ENCODE results near the gene TMED10.
A peak's percentile ranks its signal among the peaks of the same experiment; 100 is the strongest.
"Not testable (repeated sequence)": the region's sequence is repeated elsewhere in the genome, so short reads cannot be mapped to it uniquely, and the experiment has no call there.

The TMED10 gene

GRCh38 chr14:75158843-75159614 is 17.4 kb downstream of the TMED10 start:
- no peak for DNase-seq (ENCODE audit: low read depth in 3 of 3)

GRCh38 chr14:75156901-75157300 is 19.5 kb downstream of the TMED10 start:
- DNase-seq (ENCODE audit: low read depth in 3 of 3), result no peak

- DNase-seq (ENCODE audit: low read depth in 3 of 3), result no peak
Measured at GRCh38 chr14:75156111-75156510, 20.3 kb downstream of the TMED10 start.

- DNase-seq (ENCODE audit: low read depth in 3 of 3), result no peak
Measured at GRCh38 chr14:75155169-75155568, 21.2 kb downstream of the TMED10 start.

- DNase-seq (ENCODE audit: low read depth in 3 of 3), result no peak
Measured at GRCh38 chr14:75153295-75153694, 23.1 kb downstream of the TMED10 start.

- DNase-seq (ENCODE audit: low read depth in 3 of 3), result no peak
Measured at GRCh38 chr14:75151851-75152250, 24.6 kb downstream of the TMED10 start.

- not testable (repeated sequence) for DNase-seq (ENCODE audit: low read depth in 3 of 3)
Measured at GRCh38 chr14:75150637-75151036, 25.8 kb downstream of the TMED10 start.

- DNase-seq (ENCODE audit: low read depth in 3 of 3), result no peak
Measured at GRCh38 chr14:75150150-75150549, 26.3 kb downstream of the TMED10 start.

- no peak for DNase-seq (ENCODE audit: low read depth in 3 of 3)
Measured at GRCh38 chr14:75147423-75148071, 28.9 kb downstream of the TMED10 start.

- DNase-seq (ENCODE audit: low read depth in 3 of 3), result no peak
Measured at GRCh38 chr14:75144944-75145343, 31.5 kb downstream of the TMED10 start.

- no peak for DNase-seq (ENCODE audit: low read depth in 3 of 3)
Measured at GRCh38 chr14:75143761-75144527, 32.5 kb downstream of the TMED10 start.

- DNase-seq (ENCODE audit: low read depth in 3 of 3), result no peak
Measured at GRCh38 chr14:75142494-75142893, 33.9 kb downstream of the TMED10 start.

- DNase-seq (ENCODE audit: low read depth in 3 of 3), result no peak
Measured at GRCh38 chr14:75141967-75142366, 34.4 kb downstream of the TMED10 start.

GRCh38 chr14:75141062-75141461 is 35.4 kb downstream of the TMED10 start:
- no peak for DNase-seq (ENCODE audit: low read depth in 3 of 3)

GRCh38 chr14:75140620-75141019 is 35.8 kb downstream of the TMED10 start:
- no peak for DNase-seq (ENCODE audit: low read depth in 3 of 3)

- DNase-seq (ENCODE audit: low read depth in 3 of 3), result no peak
Measured at GRCh38 chr14:75139185-75139584, 37.2 kb downstream of the TMED10 start.

- no peak for DNase-seq (ENCODE audit: low read depth in 3 of 3)
Measured at GRCh38 chr14:75138492-75138891, 37.9 kb downstream of the TMED10 start.

GRCh38 chr14:75134644-75135043 is 41.8 kb downstream of the TMED10 start:
- DNase-seq (ENCODE audit: low read depth in 3 of 3), result no peak

GRCh38 chr14:75133597-75133996 is 42.8 kb downstream of the TMED10 start:
- DNase-seq (ENCODE audit: low read depth in 3 of 3), result no peak

GRCh38 chr14:75132382-75133086 is 43.9 kb downstream of the TMED10 start:
- DNase-seq (ENCODE audit: low read depth in 3 of 3), result peak in 2 of 3 experiments; percentile 31 to 60

GRCh38 chr14:75128596-75128990 is 47.8 kb downstream of the TMED10 start:
- DNase-seq (ENCODE audit: low read depth in 3 of 3), result no peak

Data from stimulated activated CD4-positive, alpha-beta T cell treated with anti-CD3 and anti-CD28 coated beads, TNF-alpha, amount 100 ng/mL, for 24 hours (primary cell).